GM10266 (cell line): ENCODE data around the gene VPS39.

Experiments
- DNase-seq: peaks from one replicate; pipeline ENCODE4 v3.0.0; 2012; ENCODE audit errors: extremely low spot score
- CTCF ChIP-seq: IDR thresholded peaks from 2 replicates; pipeline ENCODE4 v1.5.1; 2012; ENCODE audit warnings: mild to moderate bottlenecking, low read depth; ENCODE audit not compliant: control insufficient read depth, insufficient read depth; ENCODE audit errors: missing control alignments

Gene VPS39

DNA sequence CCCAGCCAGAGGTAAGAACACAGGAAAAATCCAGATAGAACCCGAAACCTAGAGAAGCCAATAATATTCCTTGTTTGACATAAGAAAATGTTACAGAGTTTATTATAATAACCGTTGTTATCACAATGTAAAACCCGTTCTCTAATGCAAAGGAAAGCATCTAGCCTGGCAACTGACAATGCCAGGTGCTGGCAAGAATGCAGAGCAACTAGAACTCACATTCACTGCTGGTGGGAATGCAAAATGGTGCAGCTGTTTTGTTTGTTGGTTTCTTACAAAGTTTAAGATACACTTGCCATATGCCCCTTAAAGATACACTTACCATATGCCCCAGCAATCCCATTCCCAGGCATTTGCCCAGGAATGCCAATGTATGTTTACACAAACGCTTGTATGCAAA lies 23.4 kb downstream of the VPS39 start:
- no peak for DNase-seq
- no peak for TF ChIP-seq CTCF

DNA sequence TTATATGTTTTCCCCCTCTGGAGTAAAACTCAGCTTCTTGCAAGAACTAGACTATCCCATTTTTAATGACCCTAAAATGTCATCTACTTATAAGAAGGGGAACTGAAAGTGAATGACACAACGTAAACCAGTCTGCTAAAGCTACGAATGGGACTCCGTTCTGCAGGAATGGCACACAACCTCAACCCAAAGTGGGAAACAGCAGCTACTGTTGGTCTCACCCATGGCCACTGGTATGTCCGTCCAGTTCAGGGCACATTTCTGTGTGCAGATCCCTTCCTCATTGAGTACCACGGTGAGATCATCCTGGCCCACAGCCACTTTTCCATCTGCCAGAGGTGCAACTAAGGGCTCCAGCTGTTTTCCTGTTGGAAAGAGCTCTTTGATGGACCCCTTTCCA lies 23.8 kb downstream of the VPS39 start:
- no peak for DNase-seq
- no peak for TF ChIP-seq CTCF

DNA sequence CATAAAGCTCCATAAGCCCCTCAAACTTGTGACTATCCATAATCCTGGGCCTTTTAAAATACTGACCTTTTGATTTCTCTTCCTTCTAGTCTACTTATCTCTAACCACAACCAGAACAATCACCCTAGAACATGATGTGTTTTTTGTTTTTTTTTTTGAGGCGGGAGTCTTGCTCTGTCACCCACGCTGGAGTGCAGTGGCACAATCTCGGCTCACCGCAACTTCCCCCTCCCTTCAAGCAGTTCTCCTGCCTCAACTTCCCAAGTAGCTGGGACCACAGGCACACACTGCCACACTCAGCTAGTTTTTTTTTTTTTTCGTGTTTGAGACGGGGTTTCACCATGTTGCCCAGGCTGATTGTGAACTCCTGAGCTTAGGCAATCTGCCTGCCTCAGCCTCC lies 25.1 kb downstream of the VPS39 start:
- TF ChIP-seq CTCF: no peak
- no peak for DNase-seq

DNA sequence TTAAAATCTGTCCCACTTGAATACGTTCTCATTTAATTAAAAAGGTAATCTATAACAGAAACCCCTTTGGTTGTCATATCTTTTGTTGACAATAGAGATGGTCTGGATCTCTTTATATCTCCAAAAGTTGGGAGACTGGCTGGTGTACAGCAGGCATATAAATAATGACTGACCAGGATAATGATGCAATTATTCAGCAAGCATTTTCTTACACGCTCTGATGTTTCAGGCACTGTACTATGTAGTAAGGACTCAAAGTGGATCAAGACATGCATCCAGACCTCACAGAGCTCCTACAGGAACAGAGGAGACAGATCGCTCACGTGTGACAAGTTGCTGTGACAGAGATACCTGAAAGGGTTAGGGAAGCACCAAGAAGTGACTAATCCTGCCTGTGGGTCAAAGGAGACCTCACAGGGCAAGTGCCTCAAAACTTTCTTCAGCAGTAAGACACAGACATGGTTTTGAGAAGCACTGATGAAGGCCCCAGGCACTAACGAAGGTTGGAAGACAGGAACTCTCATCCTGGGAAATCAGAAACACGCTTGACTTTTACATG lies 25.7 kb downstream of the VPS39 start:
- no peak for DNase-seq

GRCh38 chr15:42178056-42178455 lies 30.0 kb downstream of the VPS39 start:
- TF ChIP-seq CTCF: no peak
- no peak for DNase-seq

More for the DNA sequence above, 25.7 kb downstream of the VPS39 start:
- TF ChIP-seq CTCF: no peak

GRCh38 chr15:42175671-42176070 lies 32.4 kb downstream of the VPS39 start:
- no peak for DNase-seq
- TF ChIP-seq CTCF: no peak

DNA sequence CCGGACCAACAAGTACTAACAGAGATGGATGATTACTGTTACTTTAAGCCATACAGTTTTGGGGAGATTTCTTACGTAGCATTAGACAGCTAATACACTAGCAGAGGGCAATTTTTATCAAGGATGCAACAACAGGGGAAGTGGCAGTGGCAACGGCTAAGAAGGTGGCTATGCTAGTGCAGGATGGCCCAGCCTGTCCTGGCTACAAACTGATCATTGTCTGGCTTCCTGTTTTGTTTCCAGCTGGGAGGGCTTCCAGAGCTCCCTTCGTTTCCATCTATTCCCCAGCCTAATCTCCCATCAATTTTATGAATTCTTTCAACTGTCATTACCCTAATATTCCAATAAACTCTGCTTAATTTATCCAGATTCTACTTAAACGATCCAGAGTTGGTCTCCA lies 35.6 kb downstream of the VPS39 start:
- TF ChIP-seq CTCF: no peak
- DNase-seq: no peak

GRCh38 chr15:42171795-42172194 lies 36.3 kb downstream of the VPS39 start:
- TF ChIP-seq CTCF: no peak
- no peak for DNase-seq
